Liver (tissue), 9 donors: Measurements from ENCODE around the gene FAM151B. TPM values are rescaled to one million over a fixed set of nuclear protein-coding genes. Genes with fewer than 3 reads are reported as not detected.
"Not testable (repeated sequence)": the region's sequence is repeated elsewhere in the genome, so short reads cannot be mapped to it uniquely, and the experiment has no call there.

Experiments used
- DNase-seq: peaks from one replicate; pipeline ENCODE4 v3.0.0-alpha.2; 2017; ENCODE audit warnings: low spot score
- H3K27ac ChIP-seq, 2 donors: one replicate each; pipeline ENCODE4 v1.7.0; 2013; ENCODE audit warnings: inconsistent platforms in 2 of 2, low read length in 2 of 2, control low read depth in 1 of 2, low read depth in 1 of 2, mild to moderate bottlenecking in 1 of 2
- H3K27me3 ChIP-seq, 4 donors: one replicate each; pipeline versions ENCODE4 v1.6.1 to v1.7.0; 2013; ENCODE audit warnings: low read length in 3 of 4, inconsistent platforms in 1 of 4, mild to moderate bottlenecking in 1 of 4, moderate library complexity in 1 of 4; ENCODE audit not compliant: control insufficient read depth in 4 of 4, insufficient read depth in 4 of 4
- H3K36me3 ChIP-seq, 4 donors: one replicate each; pipeline versions ENCODE4 v1.6.1 to v1.7.0; 2013; ENCODE audit warnings: low read length in 3 of 4, mild to moderate bottlenecking in 3 of 4, low read depth in 1 of 4, moderate library complexity in 1 of 4; ENCODE audit not compliant: control insufficient read depth in 4 of 4, insufficient read depth in 3 of 4
- H3K4me1 ChIP-seq, 4 donors: one replicate each; pipeline versions ENCODE4 v1.6.1 to v1.7.0; 2013; ENCODE audit warnings: low read length in 3 of 4, mild to moderate bottlenecking in 3 of 4, moderate library complexity in 1 of 4; ENCODE audit not compliant: control insufficient read depth in 4 of 4, insufficient read depth in 4 of 4
- H3K4me3 ChIP-seq, 3 donors: one replicate each; pipeline versions ENCODE4 v1.6.1 to v1.7.0; 2013; ENCODE audit warnings: low read length in 3 of 3, control low read depth in 1 of 3, low read depth in 1 of 3, mild to moderate bottlenecking in 1 of 3
- H3K9ac ChIP-seq, 2 donors: one replicate each; pipeline ENCODE4 v1.7.0; 2013; ENCODE audit warnings: low read length in 2 of 2, mild to moderate bottlenecking in 2 of 2, moderate library complexity in 2 of 2, control low read depth in 1 of 2, low read depth in 1 of 2
- H3K9me3 ChIP-seq, 4 donors: one replicate each; pipeline versions ENCODE4 v1.6.1 to v1.7.0; 2013; ENCODE audit warnings: low read length in 3 of 4; ENCODE audit not compliant: control insufficient read depth in 4 of 4
- ATF3 ChIP-seq: IDR thresholded peaks from 2 replicates; pipeline ENCODE4 v1.6.1; 2016; ENCODE audit warnings: antibody characterized with exemption
- CTCF ChIP-seq: fragments of 150-350 bp; IDR thresholded peaks from 2 replicates; pipeline ENCODE4 v1.5.1; 2017; ENCODE audit warnings: improper control_type of control experiment, low read depth, low read length; ENCODE audit not compliant: missing input control
- EGR1 ChIP-seq, 2 donors: IDR thresholded peaks; 2 replicates each; pipeline ENCODE4 v1.6.1; 2016 to 2018; ENCODE audit warnings: antibody characterized with exemption in 2 of 2, low read depth in 2 of 2
- FOXA1 ChIP-seq: IDR thresholded peaks from 2 replicates; pipeline ENCODE4 v1.6.1; 2016; ENCODE audit warnings: antibody characterized with exemption
- FOXA2 ChIP-seq: IDR thresholded peaks from 2 replicates; pipeline ENCODE4 v1.6.1; 2016; ENCODE audit warnings: antibody characterized with exemption
- HNF4A ChIP-seq, 2 donors: conservative IDR thresholded peaks; 2 replicates each; pipeline ENCODE4 v1.6.1; 2016; ENCODE audit warnings: antibody characterized with exemption in 2 of 2, mild to moderate bottlenecking in 2 of 2
- HNF4G ChIP-seq: IDR thresholded peaks from 2 replicates; pipeline ENCODE4 v1.6.1; 2016; ENCODE audit warnings: antibody characterized with exemption
- NR2F2 ChIP-seq: IDR thresholded peaks from 2 replicates; pipeline ENCODE4 v1.6.1; 2016; ENCODE audit warnings: antibody characterized with exemption
- REST ChIP-seq: IDR thresholded peaks from 2 replicates; pipeline ENCODE4 v1.6.1; 2016; ENCODE audit warnings: antibody characterized with exemption, mild to moderate bottlenecking
- RXRA ChIP-seq, 2 donors: IDR thresholded peaks; 2 replicates each; pipeline ENCODE4 v1.6.1; 2017 to 2018; ENCODE audit warnings: antibody characterized with exemption in 2 of 2, mild to moderate bottlenecking in 1 of 2
- SP1 ChIP-seq: IDR thresholded peaks from 2 replicates; pipeline ENCODE4 v1.6.1; 2018; ENCODE audit warnings: antibody characterized with exemption, mild to moderate bottlenecking
- TAF1 ChIP-seq: conservative IDR thresholded peaks from 2 replicates; pipeline ENCODE4 v1.6.1; 2016; ENCODE audit warnings: antibody characterized with exemption, mild to moderate bottlenecking
- YY1 ChIP-seq: IDR thresholded peaks from 2 replicates; pipeline ENCODE4 v1.6.1; 2016; ENCODE audit warnings: antibody characterized with exemption, mild to moderate bottlenecking
- WGBS: extraction: QIAGEN DNeasy Blood & Tissue Kit; methylation state at CpG from one replicate; pipeline ENCODE4 v1.1.7; 2013; 5-methylcytosine and 5-hydroxymethylcytosine counted together
- polyA plus RNA-seq, 2 donors: library from polyadenylated mRNA; stranded (reverse) in 1 of 2; unstranded in 1 of 2; fragments of 200-250 nt in 1 of 2; fragments of >200 nt in 1 of 2; fragmentation: Nextera tagmentation in 1 of 2; extraction: Ambion mirVana in 1 of 2; gene quantifications; one replicate each; pipeline versions ENCODE4 v1.2.1 to v1.2.3, GENCODE V29; 2013 to 2015
- total RNA-seq, 2 donors: library from RNA; depleted of rRNA; stranded (reverse); fragments of >200 nt; gene quantifications; one replicate each; pipeline ENCODE4 v1.2.3, GENCODE V29; 2014
- donor health status: healthy.
- donor health status: healthy.
- donor health status: healthy.
- donor health status: healthy.
- donor health status: healthy.

FAM151B gene
- total and polyA plus RNA-seq, 4 donors: 0.43 to 3.0 (median 1.3) TPM

- WGBS: 92% methylated on average over 3 of the region's 3 CpGs
- H3K4me1 ChIP-seq: peaks cover 0 to 10% (median 1%) of the 10 kb centered on the region in 4 donors
- H3K27me3 ChIP-seq: no peaks in the 10 kb centered on the region
- no peak overlapping the region for H3K9ac ChIP-seq
- H3K4me3 ChIP-seq: no peak overlapping the region
- H3K36me3 ChIP-seq: peaks cover 0 to 1% (median 0%) of the 10 kb centered on the region in 4 donors
- H3K9me3 ChIP-seq: no peaks in the 10 kb centered on the region
- no peak overlapping the region for H3K27ac ChIP-seq
- no peak for TF ChIP-seq SP1
- TF ChIP-seq FOXA2: no peak
- no peak for TF ChIP-seq TAF1
- no peak for TF ChIP-seq REST
- TF ChIP-seq CTCF: no peak
- TF ChIP-seq RXRA (IDR thresholded peaks at IDR 0.05): no peak
- no peak for TF ChIP-seq EGR1 (IDR thresholded peaks at IDR 0.05; ENCODE audit: low read depth in 2 of 2)
- TF ChIP-seq HNF4A (conservative IDR thresholded peaks at IDR 0.05): no peak
- DNase-seq: no peak
Observed at GRCh38 chr5:80491296-80491695, 3.4 kb downstream of the FAM151B start.

GRCh38 chr5:80492741-80493140, 4.8 kb downstream of the FAM151B start:
- Histone ChIP-seq H3K4me1 (peaks cover 0 to 6% (median 1%) of the 10 kb centered on the region in 4 donors), H3K27me3 (no peaks in the 10 kb centered on the region), H3K9me3 (no peaks in the 10 kb centered on the region), H3K9ac (no peak overlapping the region), H3K27ac (no peak overlapping the region), H3K36me3 (peaks cover 0 to 1% (median 0%) of the 10 kb centered on the region in 4 donors), H3K4me3 (no peak overlapping the region)
- 90% methylated on average over 3 of the region's 3 CpGs for WGBS
- no peak for DNase-seq
- TF ChIP-seq ATF3: no peak
- TF ChIP-seq HNF4A (conservative IDR thresholded peaks at IDR 0.05): no peak
- no peak for TF ChIP-seq SP1
- TF ChIP-seq YY1: no peak
- no peak for TF ChIP-seq FOXA1
- no peak for TF ChIP-seq HNF4G
- TF ChIP-seq NR2F2: no peak

- WGBS: 93% methylated on average over 7 of the region's 7 CpGs
- H3K27me3 ChIP-seq, H3K27ac ChIP-seq, H3K4me3 ChIP-seq, H3K4me1 ChIP-seq, DNase-seq, H3K9me3 ChIP-seq, H3K9ac ChIP-seq, H3K36me3 ChIP-seq: not testable (repeated sequence)
Observed at GRCh38 chr5:80493443-80493842, 5.5 kb downstream of the FAM151B start.
